ENCODE measurements around the gene KCNC2.

The KCNC2 gene

DNA sequence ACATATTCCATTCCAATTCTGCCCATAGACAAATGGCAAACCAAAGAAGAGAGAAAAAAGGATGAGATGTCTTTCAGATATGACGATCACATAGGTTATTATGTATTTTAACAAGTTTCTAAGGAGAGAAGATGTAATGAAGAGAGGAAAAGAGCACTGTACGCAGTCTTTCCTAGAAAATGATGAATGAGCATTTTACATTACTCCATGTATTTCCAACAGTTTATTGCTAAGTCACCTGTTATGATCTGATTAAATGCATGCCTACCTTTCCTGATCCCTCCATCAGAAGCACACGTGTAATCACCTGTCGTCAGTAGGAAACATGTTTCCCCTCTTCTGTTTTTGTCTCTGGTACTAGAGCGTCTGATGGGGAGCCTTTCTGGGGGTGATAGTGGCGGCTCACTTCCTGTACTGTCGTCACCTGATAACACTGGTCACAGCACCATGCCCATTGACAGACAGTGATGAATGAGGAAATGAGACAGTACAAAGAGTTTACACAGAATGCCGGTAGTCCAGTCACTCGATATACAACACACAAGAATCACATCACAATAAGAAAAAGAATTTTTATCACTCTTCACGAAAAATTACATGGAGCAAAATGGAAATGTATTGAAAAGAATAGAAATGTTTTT, 161.6 kb downstream of the KCNC2 start:
- no peak for DNase-seq

DNA sequence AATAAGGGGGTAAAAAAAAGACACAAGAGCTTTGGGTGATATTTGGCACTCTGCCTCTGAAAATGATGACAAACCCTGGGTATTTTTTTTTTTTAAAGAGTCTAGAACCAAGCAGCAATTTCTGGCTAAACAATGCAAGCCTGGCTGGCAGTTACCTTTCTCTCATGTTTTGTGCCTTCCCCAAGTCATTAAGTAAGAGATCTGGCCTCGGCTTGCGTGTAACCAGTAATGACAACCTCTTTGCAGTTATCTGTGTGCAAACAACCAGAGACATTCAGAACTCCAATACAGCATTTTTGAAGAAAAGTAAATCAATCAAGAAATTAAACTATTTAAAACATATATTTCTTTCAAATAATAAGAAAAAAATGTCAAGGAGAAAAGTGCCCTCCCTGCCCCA, 167.5 kb downstream of the KCNC2 start:
- DNase-seq, result no peak

DNA sequence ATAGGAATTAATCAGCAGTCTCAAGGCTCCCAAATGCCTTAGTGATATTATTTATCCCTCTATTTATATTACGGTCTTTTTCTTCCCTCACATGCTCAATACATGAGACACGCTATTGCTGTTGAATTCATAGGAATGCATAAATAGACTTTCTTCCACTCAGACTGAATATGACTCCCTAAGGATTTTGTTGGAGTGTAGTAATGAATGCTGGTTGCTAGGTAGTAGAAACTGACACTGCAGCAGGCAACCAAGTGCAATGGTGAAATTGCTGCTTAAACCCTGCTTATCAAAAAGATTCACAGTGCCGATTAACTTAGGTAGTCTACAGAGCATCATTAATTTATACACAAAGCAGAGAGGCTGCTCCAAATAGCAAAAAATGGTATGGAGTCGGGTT, 168.2 kb downstream of the KCNC2 start:
- DNase-seq, result no peak

DNA sequence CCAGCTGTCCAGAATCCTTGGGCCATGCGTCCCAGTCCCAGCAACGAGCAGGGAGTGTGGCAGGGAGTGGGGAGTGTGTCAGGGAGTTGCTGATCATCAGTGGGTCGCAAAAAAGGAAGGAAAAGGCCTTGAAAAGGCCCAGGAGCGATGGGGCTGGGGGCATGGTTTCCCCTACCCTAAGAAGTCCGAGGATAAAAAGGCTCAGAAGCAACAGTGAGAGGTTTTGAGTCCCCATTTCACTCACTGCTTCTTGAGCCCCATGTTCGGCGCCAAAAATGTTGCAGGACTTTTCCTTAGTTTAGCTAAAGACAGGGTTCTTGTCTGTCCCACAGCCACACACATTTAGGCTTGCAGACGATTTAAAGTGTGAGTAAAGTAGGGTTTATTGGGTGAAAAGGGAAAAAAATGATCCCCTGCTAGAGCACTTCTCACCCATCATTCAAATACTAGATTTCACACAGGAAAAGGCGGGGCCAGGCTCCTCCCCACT, 189.5 kb downstream of the KCNC2 start:
- no peak for DNase-seq

DNA sequence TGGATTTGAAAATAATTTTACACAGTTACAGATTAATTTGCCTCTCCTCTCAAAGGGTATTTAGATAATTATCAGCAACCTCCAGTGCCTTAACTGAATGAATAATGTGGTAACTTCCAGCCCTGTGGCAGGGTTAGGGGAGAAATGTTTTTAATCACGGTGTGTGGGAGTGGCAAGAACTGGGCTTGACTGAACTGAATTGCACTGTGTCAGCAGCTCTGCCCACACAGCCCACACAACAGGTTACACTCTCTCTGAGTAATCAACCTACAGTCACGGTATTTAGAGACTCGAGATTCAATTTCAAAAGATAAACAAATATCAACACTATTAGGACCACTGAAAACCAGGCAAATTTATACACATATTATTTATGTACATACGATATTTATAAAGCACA, 198.5 kb downstream of the KCNC2 start:
- no peak for DNase-seq

DNA sequence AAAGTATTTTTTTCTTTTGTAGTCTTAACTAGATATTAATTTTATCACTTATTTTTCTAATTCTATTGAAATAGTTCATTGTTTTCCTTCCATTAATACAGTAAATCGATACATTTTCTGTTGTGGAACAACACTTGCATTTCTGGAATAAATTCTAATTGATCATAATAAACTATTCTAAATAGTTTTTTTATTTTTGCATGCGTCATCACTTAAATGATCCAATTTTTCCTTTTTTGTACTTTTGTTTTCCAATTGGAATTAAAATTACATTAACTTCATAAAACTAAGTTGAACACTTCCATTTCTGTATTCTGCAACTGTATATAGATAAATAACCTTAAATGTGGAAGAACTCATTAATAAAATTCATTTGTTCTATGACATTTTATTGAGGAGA, 202.5 kb downstream of the KCNC2 start:
- no peak for DNase-seq

DNA sequence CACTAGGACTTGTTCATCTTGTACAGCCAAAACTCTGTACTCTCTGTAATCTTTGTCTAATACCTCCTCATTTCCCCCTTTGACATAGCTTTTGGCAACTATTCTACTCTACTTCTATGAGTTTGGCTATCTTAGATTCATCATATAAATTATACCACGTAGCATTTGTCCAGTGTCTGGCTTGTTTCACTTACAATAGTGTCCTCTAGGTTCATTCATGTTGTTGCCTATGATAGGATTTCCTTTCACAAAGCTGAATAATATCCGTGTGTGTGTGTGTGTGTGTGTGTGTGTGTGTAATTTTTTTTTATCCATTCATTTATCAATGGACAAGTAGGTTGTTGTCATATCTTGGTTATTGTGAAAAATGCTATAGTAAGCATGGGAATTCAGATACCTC, 209.5 kb downstream of the KCNC2 start:
- DNase-seq, result no peak

DNA sequence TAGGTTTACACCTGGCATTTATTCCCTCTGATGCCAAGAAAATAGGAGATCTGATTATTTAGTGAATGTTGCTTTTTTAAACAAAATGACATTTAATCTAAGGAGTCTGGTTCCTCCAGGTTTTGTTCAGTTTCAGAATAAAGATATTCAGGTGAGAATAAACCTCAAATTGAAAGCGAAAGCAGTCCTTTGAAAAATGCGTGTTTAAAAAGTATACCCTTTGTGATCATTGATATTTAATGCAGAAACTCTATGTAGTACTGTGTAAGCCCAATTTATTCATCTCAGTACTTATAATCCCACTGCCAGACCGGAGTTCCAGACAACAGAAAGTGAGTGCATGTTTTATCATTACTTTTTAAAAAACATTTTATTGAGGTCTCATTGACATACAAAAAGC, 210.2 kb downstream of the KCNC2 start:
- no peak for DNase-seq

All from GF-D8 (cell line).